HCT116 (cell line): ENCODE data around the gene ITGA11. TPM values are rescaled to one million over a fixed set of nuclear protein-coding genes. Genes with fewer than 3 reads are reported as not detected.

Experiments used
- ATAC-seq: fragments of 200-7000 bp; cut with Tn5 transposase; 2 replicates; pipeline ENCODE4 v1.9.1; 2020; ENCODE audit warnings: mild to moderate bottlenecking, moderate library complexity
- BruUV-seq: library from RNA; stranded (reverse); fragments of 400-500 nt; replicated peaks from 2 replicates; lab custom pipeline; 2021; lab: Mats Ljungman, UMichigan
- CTCF ChIA-PET: fragments of 300-600 bp; sonication (Branson Sonifier 250); formaldehyde crosslinking; loops from one replicate; lab custom pipeline; 2021; ENCODE audit warnings: antibody characterized with exemption; lab: Charles Lee
- POLR2A ChIA-PET: fragments of 300-600, 350-600 bp; sonication (Branson Sonifier 250); formaldehyde crosslinking; loops from one replicate; lab custom pipeline; 2021; ENCODE audit warnings: antibody characterized with exemption; lab: Charles Lee
- RAD21 ChIA-PET, 2 experiments: fragments of 300-600 bp; sonication (Branson Sonifier 250); formaldehyde crosslinking; loops; one replicate each; lab custom pipeline; 2023; ENCODE audit warnings: low total read pairs in 2 of 2; ENCODE audit not compliant: uncharacterized antibody in 2 of 2, unreplicated experiment in 2 of 2, low non-redundant PET in 1 of 2; lab: Charles Lee
- DNase-seq: peaks from one replicate; pipeline ENCODE4 v3.0.0-alpha.2; 2010; ENCODE audit warnings: low read depth, low spot score
- H2AFZ ChIP-seq: fragments of 200-600 bp; shearing (Covaris generic), sonication (generic); 2 replicates; pipeline ENCODE4 v1.6.1; 2017; ENCODE audit warnings: low read depth, mixed run types, mixed read lengths, antibody characterized with exemption, low read length; ENCODE audit not compliant: poor library complexity, severe bottlenecking
- H3K27ac ChIP-seq: 2 replicates; pipeline ENCODE4 v1.5.1; 2012; ENCODE audit warnings: low read depth, low read length
- H3K27me3 ChIP-seq: fragments of 200-600 bp; sonication (generic); 2 replicates; pipeline ENCODE4 v1.6.1; 2016; ENCODE audit warnings: mixed run types, low read length, mixed read lengths; ENCODE audit not compliant: insufficient read depth
- H3K36me3 ChIP-seq, 2 experiments: fragments of 200-500 bp in 1 of 2; fragments of 200-600 bp in 1 of 2; sonication (Bioruptor generic) in 1 of 2; sonication (generic) in 1 of 2; 2 replicates each; pipeline versions ENCODE4 v1.5.1 to v1.6.1; 2014 to 2016; ENCODE audit warnings: low read length in 2 of 2, inconsistent platforms in 1 of 2, mixed read lengths in 1 of 2, mixed run types in 1 of 2; ENCODE audit not compliant: insufficient read depth in 2 of 2, control insufficient read depth in 1 of 2
- H3K4me1 ChIP-seq, 2 experiments: fragments of 200-600 bp in 1 of 2; sonication (generic) in 1 of 2; 2 replicates each; pipeline versions ENCODE4 v1.5.1 to v1.6.1; 2012 to 2017; ENCODE audit warnings: low read length in 2 of 2, inconsistent platforms in 1 of 2, mild to moderate bottlenecking in 1 of 2, mixed read lengths in 1 of 2, mixed run types in 1 of 2, moderate library complexity in 1 of 2; ENCODE audit not compliant: insufficient read depth in 2 of 2, control insufficient read depth in 1 of 2
- H3K4me2 ChIP-seq: fragments of 200-600 bp; sonication (generic); 2 replicates; pipeline ENCODE4 v1.6.1; 2017; ENCODE audit warnings: mixed run types, low read length, mixed read lengths
- H3K4me3 ChIP-seq, 2 experiments: fragments of 200-600 bp in 1 of 2; sonication (generic) in 1 of 2; replicated peaks in 1 of 2; 2 replicates each; pipeline ENCODE4 v1.5.1; 2011 to 2016; ENCODE audit warnings: low read length in 2 of 2, control low read depth in 1 of 2, low read depth in 1 of 2, mild to moderate bottlenecking in 1 of 2, mixed read lengths in 1 of 2, mixed run types in 1 of 2
- H3K79me2 ChIP-seq: fragments of 200-600 bp; sonication (generic); 2 replicates; pipeline ENCODE4 v1.6.1; 2017; ENCODE audit warnings: mild to moderate bottlenecking, mixed run types, low read length, moderate library complexity, mixed read lengths; ENCODE audit not compliant: insufficient read depth
- H3K9ac ChIP-seq: fragments of 200-600 bp; sonication (generic); 2 replicates; pipeline ENCODE4 v1.6.1; 2016; ENCODE audit warnings: low read length, mixed read lengths
- H3K9me2 ChIP-seq: fragments of 200-600 bp; sonication (generic), shearing (Covaris generic); 2 replicates; pipeline ENCODE4 v1.6.1; 2017; ENCODE audit warnings: mixed run types, mild to moderate bottlenecking, moderate library complexity; ENCODE audit not compliant: insufficient read depth
- H3K9me3 ChIP-seq, 2 experiments: fragments of 200-500 bp in 1 of 2; fragments of 200-600 bp in 1 of 2; sonication (Bioruptor generic) in 1 of 2; sonication (generic) in 1 of 2; 2 replicates each; pipeline ENCODE4 v1.6.1; 2014 to 2017; ENCODE audit warnings: low read length in 2 of 2, mixed read lengths in 2 of 2, inconsistent platforms in 1 of 2, low read depth in 1 of 2, mild to moderate bottlenecking in 1 of 2, mixed run types in 1 of 2, moderate library complexity in 1 of 2; ENCODE audit not compliant: control insufficient read depth in 1 of 2, insufficient read depth in 1 of 2
- H4K20me1 ChIP-seq: fragments of 200-600 bp; sonication (generic), shearing (Covaris generic); 2 replicates; pipeline ENCODE4 v1.6.1; 2017; ENCODE audit warnings: mixed run types, mild to moderate bottlenecking, moderate library complexity; ENCODE audit not compliant: insufficient read depth
- ATF3 ChIP-seq: IDR thresholded peaks from 2 replicates; pipeline ENCODE4 v1.6.1; 2012
- CBX3 ChIP-seq: IDR thresholded peaks from 2 replicates; pipeline ENCODE4 v1.6.1; 2012; ENCODE audit warnings: low read depth
- CEBPB ChIP-seq: IDR thresholded peaks from 2 replicates; pipeline ENCODE4 v1.6.1; 2012; ENCODE audit warnings: low read depth
- ELF1 ChIP-seq: IDR thresholded peaks from 2 replicates; pipeline ENCODE4 v1.6.1; 2012; ENCODE audit warnings: low read depth, borderline replicate concordance
- EZH2phosphoT487 ChIP-seq: fragments of 200-600 bp; IDR thresholded peaks from 2 replicates; pipeline ENCODE4 v1.6.1; 2018; ENCODE audit warnings: antibody characterized with exemption, borderline replicate concordance
- FOSL1 ChIP-seq: IDR thresholded peaks from 2 replicates; pipeline ENCODE4 v1.6.1; 2012; ENCODE audit warnings: low read depth
- JUND ChIP-seq: IDR thresholded peaks from 2 replicates; pipeline ENCODE4 v1.6.1; 2012
- MAX ChIP-seq: IDR thresholded peaks from 2 replicates; pipeline ENCODE4 v1.6.1; 2012
- POLR2A ChIP-seq: IDR thresholded peaks from 2 replicates; pipeline ENCODE4 v1.7.0; 2011; ENCODE audit warnings: borderline replicate concordance; ENCODE audit not compliant: insufficient read depth, insufficient read length; ENCODE audit errors: extremely low read depth
- POLR2AphosphoS5 ChIP-seq: IDR thresholded peaks from 2 replicates; pipeline ENCODE4 v1.6.1; 2011; ENCODE audit warnings: mild to moderate bottlenecking, low read depth, low read length, moderate library complexity
- RAD21 ChIP-seq: IDR thresholded peaks from 2 replicates; pipeline ENCODE4 v1.6.1; 2012; ENCODE audit warnings: low read depth, mild to moderate bottlenecking
- REST ChIP-seq: IDR thresholded peaks from 2 replicates; pipeline ENCODE4 v1.6.1; 2012; ENCODE audit warnings: low read depth
- SIN3A ChIP-seq: IDR thresholded peaks from 2 replicates; pipeline ENCODE4 v1.6.1; 2012; ENCODE audit warnings: low read depth
- SP1 ChIP-seq: IDR thresholded peaks from 2 replicates; pipeline ENCODE4 v1.6.1; 2012; ENCODE audit warnings: low read depth
- SRF ChIP-seq: IDR thresholded peaks from 2 replicates; pipeline ENCODE4 v1.6.1; 2012; ENCODE audit warnings: low read depth
- TCF7L2 ChIP-seq: IDR thresholded peaks from 2 replicates; pipeline ENCODE4 v1.7.0; 2011; ENCODE audit warnings: borderline replicate concordance, inconsistent platforms; ENCODE audit not compliant: insufficient read depth, insufficient read length; ENCODE audit errors: extremely low read depth
- ZFX ChIP-seq: fragments of 450-650 bp; IDR thresholded peaks from 2 replicates; pipeline ENCODE4 v1.6.1; 2017
- ZNF274 ChIP-seq: fragments of 200-500 bp; sonication (Bioruptor generic); IDR thresholded peaks from 2 replicates; pipeline ENCODE4 v1.6.1; 2014; ENCODE audit warnings: mild to moderate bottlenecking, low read depth, low read length, inconsistent platforms
- intact Hi-C: fragments of 100-400 bp; cut with micrococcal nuclease; formaldehyde crosslinking; loops from 2 replicates; pipeline ENCODE4 v1.10.0; 2022
- total RNA-seq: library from RNA; stranded (reverse); gene quantifications from one replicate; pipeline ENCODE4 v1.2.1, GENCODE V29; 2021; ENCODE audit not compliant: unreplicated experiment
- TF ChIP-seq, protein P1 (sequence below): IDR thresholded peaks from 2 replicates; pipeline ENCODE4 v1.6.1; 2011; ENCODE audit warnings: mild to moderate bottlenecking, low read length, moderate library complexity; ENCODE audit not compliant: insufficient replicate concordance; ENCODE audit errors: extremely low read depth
- TF ChIP-seq, protein P2 (sequence below), 3 experiments: fragments of 200-600 bp in 1 of 3; sonication (generic) in 1 of 3; IDR thresholded peaks in 2 of 3; conservative IDR thresholded peaks in 1 of 3; 2 replicates each; pipeline ENCODE4 v1.5.1; 2012 to 2017; ENCODE audit warnings: low read depth in 2 of 3, low read length in 2 of 3, antibody characterized with exemption in 1 of 3, borderline replicate concordance in 1 of 3, control low read depth in 1 of 3, mild to moderate bottlenecking in 1 of 3, mixed read lengths in 1 of 3, mixed run types in 1 of 3, moderate library complexity in 1 of 3; ENCODE audit not compliant: insufficient read depth in 1 of 3

The ITGA11 gene
- total RNA-seq, 1 experiment from 2014 or later: not detected

DNA sequence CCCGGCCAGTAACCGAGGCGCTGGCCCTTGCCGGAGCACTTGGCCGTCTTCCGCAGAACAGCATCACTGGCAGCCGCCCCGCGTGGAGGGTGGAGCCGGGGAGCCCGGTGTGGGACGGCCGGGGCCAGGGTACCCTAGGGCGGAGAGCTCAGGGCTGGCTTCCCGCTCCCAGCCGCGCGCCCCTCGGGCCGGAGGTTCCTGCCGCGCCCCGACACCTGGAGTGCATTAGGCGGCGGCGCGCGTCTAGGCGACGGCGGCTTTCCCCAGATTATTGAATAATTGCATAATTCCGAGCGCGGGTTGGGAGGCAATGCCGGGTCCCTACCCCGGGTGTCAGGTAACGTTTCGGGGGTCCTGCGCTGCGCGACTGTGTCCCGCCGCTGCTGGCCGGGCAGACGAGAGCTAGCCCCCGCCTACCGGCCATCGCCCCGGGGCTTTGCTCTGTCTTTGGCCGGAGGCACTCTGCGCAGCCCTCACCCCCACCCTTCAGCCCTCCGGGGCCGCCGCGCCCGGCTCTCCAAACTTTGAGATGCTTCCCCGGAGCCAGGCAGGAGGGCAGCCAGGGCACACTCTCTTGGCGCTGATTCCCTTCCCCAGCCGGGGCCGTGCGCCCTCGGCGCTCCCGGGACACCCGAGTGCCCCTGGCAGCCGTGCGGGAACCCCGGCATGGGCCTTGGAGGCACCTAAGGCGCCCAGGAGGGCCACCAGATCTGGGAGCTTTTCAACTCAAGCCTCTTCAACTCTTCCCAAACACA, 749 bp downstream of the ITGA11 start:
- DNase-seq: no peak
- no peak overlapping the region for H3K9ac ChIP-seq
- no peaks in the 10 kb centered on the region for H3K4me1 ChIP-seq
- H3K36me3 ChIP-seq: no peaks in the 10 kb centered on the region
- ChIA-PET RAD21 (no interaction called here), POLR2A (no interaction called here), CTCF (no interaction called here)
- no peak overlapping the region for H3K4me3 ChIP-seq
- peaks cover 25% of the 10 kb centered on the region for H3K27me3 ChIP-seq
- BruUV-seq: no TSS peak
- H3K27ac ChIP-seq: no peak overlapping the region
- no peaks in the 10 kb centered on the region for H4K20me1 ChIP-seq
- ATAC-seq: no peak
- H2AFZ ChIP-seq: no peak overlapping the region
- H3K9me3 ChIP-seq: no peaks in the 10 kb centered on the region
- intact Hi-C loops: no loop called here
- no peak overlapping the region for H3K4me2 ChIP-seq
- H3K79me2 ChIP-seq: no peaks in the 10 kb centered on the region
- no peaks in the 10 kb centered on the region for H3K9me2 ChIP-seq
- no peak for TF ChIP-seq CBX3
- no peak for TF ChIP-seq JUND
- no peak for TF ChIP-seq RAD21
- TF ChIP-seq, protein P1, sequence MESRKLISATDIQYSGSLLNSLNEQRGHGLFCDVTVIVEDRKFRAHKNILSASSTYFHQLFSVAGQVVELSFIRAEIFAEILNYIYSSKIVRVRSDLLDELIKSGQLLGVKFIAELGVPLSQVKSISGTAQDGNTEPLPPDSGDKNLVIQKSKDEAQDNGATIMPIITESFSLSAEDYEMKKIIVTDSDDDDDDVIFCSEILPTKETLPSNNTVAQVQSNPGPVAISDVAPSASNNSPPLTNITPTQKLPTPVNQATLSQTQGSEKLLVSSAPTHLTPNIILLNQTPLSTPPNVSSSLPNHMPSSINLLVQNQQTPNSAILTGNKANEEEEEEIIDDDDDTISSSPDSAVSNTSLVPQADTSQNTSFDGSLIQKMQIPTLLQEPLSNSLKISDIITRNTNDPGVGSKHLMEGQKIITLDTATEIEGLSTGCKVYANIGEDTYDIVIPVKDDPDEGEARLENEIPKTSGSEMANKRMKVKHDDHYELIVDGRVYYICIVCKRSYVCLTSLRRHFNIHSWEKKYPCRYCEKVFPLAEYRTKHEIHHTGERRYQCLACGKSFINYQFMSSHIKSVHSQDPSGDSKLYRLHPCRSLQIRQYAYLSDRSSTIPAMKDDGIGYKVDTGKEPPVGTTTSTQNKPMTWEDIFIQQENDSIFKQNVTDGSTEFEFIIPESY: no peak
- no peak for TF ChIP-seq ZFX
- no peak for TF ChIP-seq ZNF274
- TF ChIP-seq SIN3A: no peak
- no peak for TF ChIP-seq SP1
- TF ChIP-seq POLR2AphosphoS5: no peak
- TF ChIP-seq SRF: no peak
- no peak for TF ChIP-seq CEBPB
- no peak for TF ChIP-seq POLR2A
- TF ChIP-seq ATF3: no peak
- TF ChIP-seq ELF1: no peak
- TF ChIP-seq, protein P2, sequence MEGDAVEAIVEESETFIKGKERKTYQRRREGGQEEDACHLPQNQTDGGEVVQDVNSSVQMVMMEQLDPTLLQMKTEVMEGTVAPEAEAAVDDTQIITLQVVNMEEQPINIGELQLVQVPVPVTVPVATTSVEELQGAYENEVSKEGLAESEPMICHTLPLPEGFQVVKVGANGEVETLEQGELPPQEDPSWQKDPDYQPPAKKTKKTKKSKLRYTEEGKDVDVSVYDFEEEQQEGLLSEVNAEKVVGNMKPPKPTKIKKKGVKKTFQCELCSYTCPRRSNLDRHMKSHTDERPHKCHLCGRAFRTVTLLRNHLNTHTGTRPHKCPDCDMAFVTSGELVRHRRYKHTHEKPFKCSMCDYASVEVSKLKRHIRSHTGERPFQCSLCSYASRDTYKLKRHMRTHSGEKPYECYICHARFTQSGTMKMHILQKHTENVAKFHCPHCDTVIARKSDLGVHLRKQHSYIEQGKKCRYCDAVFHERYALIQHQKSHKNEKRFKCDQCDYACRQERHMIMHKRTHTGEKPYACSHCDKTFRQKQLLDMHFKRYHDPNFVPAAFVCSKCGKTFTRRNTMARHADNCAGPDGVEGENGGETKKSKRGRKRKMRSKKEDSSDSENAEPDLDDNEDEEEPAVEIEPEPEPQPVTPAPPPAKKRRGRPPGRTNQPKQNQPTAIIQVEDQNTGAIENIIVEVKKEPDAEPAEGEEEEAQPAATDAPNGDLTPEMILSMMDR (IDR thresholded peaks at IDR 0.05 in 2 of 3, conservative IDR thresholded peaks at IDR 0.05 in 1 of 3; ENCODE audit: borderline replicate concordance in 1 of 3, insufficient read depth in 1 of 3, low read depth in 2 of 3, low read length in 2 of 3): no peak
- TF ChIP-seq EZH2phosphoT487: no peak
- no peak for TF ChIP-seq TCF7L2
- TF ChIP-seq REST: no peak
- no peak for TF ChIP-seq MAX
- no peak for TF ChIP-seq FOSL1
